Panc1 (cell line): ENCODE results near the gene WDR86. TPM values are rescaled to one million over a fixed set of nuclear protein-coding genes. Genes with fewer than 3 reads are reported as not detected.

Source experiments
- ATAC-seq: fragments of 200-7000 bp; cut with Tn5 transposase; 2 replicates; pipeline ENCODE4 v1.9.1; 2020; ENCODE audit warnings: mild to moderate bottlenecking, moderate library complexity
- BruUV-seq: library from RNA; stranded (reverse); fragments of 400-500 nt; replicated peaks from 2 replicates; lab custom pipeline; 2021; lab: Mats Ljungman, UMichigan
- CTCF ChIA-PET: fragments of 300-600 bp; sonication (Branson Sonifier 250); formaldehyde crosslinking; loops from one replicate; lab custom pipeline; 2022; ENCODE audit warnings: antibody characterized with exemption; lab: Charles Lee
- POLR2A ChIA-PET: fragments of 300-600 bp; sonication (Branson Sonifier 250); formaldehyde crosslinking; loops from one replicate; lab custom pipeline; 2022; ENCODE audit warnings: antibody characterized with exemption; lab: Charles Lee
- DNase-seq: peaks from one replicate; pipeline ENCODE4 v3.0.0-alpha.2; 2010; ENCODE audit warnings: low read depth, low spot score
- H3K27ac ChIP-seq: 2 replicates; pipeline ENCODE4 v1.5.1; 2011; ENCODE audit warnings: mild to moderate bottlenecking, low read length, inconsistent platforms
- H3K27me3 ChIP-seq: fragments of 200-500 bp; sonication (Bioruptor generic); 2 replicates; pipeline ENCODE4 v1.6.0; 2014; ENCODE audit warnings: low read length, inconsistent platforms; ENCODE audit not compliant: control insufficient read depth, insufficient read depth
- H3K36me3 ChIP-seq: fragments of 200-500 bp; sonication (Bioruptor generic); 2 replicates; pipeline ENCODE4 v1.5.1; 2014; ENCODE audit warnings: inconsistent platforms, mild to moderate bottlenecking, low read length, moderate library complexity; ENCODE audit not compliant: control insufficient read depth, insufficient read depth
- H3K4me1 ChIP-seq: 2 replicates; pipeline ENCODE4 v1.5.1; 2011; ENCODE audit warnings: inconsistent platforms, mild to moderate bottlenecking, low read length, moderate library complexity; ENCODE audit not compliant: control insufficient read depth, insufficient read depth
- H3K4me3 ChIP-seq, 2 experiments: 2 replicates each; pipeline ENCODE4 v1.5.1; 2011 to 2012; ENCODE audit warnings: low read depth in 2 of 2, low read length in 2 of 2, mild to moderate bottlenecking in 2 of 2, inconsistent platforms in 1 of 2, moderate library complexity in 1 of 2
- H3K9me3 ChIP-seq: fragments of 200-500 bp; sonication (Bioruptor generic); 2 replicates; pipeline ENCODE4 v1.5.1; 2014; ENCODE audit warnings: low read depth, mild to moderate bottlenecking, inconsistent platforms, low read length, moderate library complexity; ENCODE audit not compliant: control insufficient read depth, insufficient read depth
- POLR2AphosphoS5 ChIP-seq: IDR thresholded peaks from 2 replicates; pipeline ENCODE4 v1.6.1; 2012; ENCODE audit warnings: mild to moderate bottlenecking, low read depth, low read length, moderate library complexity
- SIN3A ChIP-seq: IDR thresholded peaks from 2 replicates; pipeline ENCODE4 v1.6.1; 2012; ENCODE audit warnings: low read depth, mild to moderate bottlenecking, low read length, moderate library complexity, borderline replicate concordance; ENCODE audit not compliant: insufficient read depth
- TCF7L2 ChIP-seq: IDR thresholded peaks from 2 replicates; pipeline ENCODE4 v1.6.1; 2011; ENCODE audit warnings: mild to moderate bottlenecking, low read depth, low read length, inconsistent platforms
- in situ Hi-C: cut with HindIII; loops from 2 replicates; pipeline ENCODE4 v1.10.0; 2016; ENCODE audit warnings: low sequenced_read_pairs, low pct_unique_long_range_greater_than_20kb
- intact Hi-C: fragments of 100-400 bp; cut with micrococcal nuclease; formaldehyde crosslinking; loops from one replicate; pipeline ENCODE4 v1.10.0; 2022; ENCODE audit not compliant: unreplicated experiment
- total RNA-seq: library from RNA; stranded (reverse); gene quantifications from one replicate; pipeline ENCODE4 v1.2.1, GENCODE V29; 2021; ENCODE audit not compliant: unreplicated experiment
- TF ChIP-seq, protein P1 (sequence below), 2 experiments: IDR thresholded peaks; 2 replicates each; pipeline ENCODE4 v1.6.1; 2011 to 2012; ENCODE audit warnings: low read depth in 2 of 2, control low read depth in 1 of 2, low read length in 1 of 2, mild to moderate bottlenecking in 1 of 2, moderate library complexity in 1 of 2; ENCODE audit not compliant: insufficient read depth in 1 of 2
- TF ChIP-seq, protein P2 (sequence below): fragments of 450-650 bp; IDR thresholded peaks from 2 replicates; pipeline ENCODE4 v1.5.1; 2017; ENCODE audit warnings: mild to moderate bottlenecking

Gene WDR86
- total RNA-seq, 1 experiment from 2014 or later = 0.72 TPM

DNA sequence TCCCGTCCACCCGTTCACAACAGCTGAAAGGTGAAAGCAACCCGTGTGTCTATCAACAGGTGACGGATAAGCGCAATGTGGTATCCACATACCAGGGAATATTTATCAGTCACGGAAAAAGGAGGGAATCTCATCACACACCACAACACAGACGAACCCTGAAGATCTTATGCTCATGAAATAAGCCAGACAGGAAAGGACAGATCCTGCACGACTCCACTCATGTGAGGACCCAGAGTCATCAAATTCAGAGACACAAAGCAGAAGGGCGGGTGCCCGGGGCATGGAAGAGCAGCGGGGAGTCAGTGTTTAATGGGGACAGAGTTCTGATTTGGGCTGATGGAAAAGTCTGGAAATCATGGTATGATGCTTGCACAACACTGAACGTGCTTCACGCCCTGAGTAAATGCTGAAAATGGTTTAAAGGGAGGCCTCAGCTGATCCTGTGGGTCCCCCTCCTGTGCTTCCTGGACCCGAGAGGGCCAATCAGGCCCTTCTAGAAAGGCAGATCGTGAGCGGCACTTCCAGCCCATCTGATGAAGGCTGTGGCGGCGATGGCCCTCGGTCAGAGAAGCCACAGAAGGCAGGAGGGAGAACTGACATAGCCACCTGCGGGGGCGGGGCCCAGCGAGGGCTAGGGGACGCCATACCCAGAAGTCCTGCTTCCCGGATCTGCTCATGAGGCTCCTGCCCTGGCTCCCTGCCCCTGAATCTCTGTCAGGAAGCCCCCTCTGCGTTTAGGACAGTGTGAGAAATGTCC, 19.1 kb downstream of the WDR86 start:
- peaks cover 10% of the 10 kb centered on the region for H3K4me1 ChIP-seq
- H3K4me3 ChIP-seq = no peak overlapping the region
- no peak for DNase-seq
- in situ Hi-C loops (no loop called here), intact Hi-C loops (no loop called here)
- TF ChIP-seq, protein P1, sequence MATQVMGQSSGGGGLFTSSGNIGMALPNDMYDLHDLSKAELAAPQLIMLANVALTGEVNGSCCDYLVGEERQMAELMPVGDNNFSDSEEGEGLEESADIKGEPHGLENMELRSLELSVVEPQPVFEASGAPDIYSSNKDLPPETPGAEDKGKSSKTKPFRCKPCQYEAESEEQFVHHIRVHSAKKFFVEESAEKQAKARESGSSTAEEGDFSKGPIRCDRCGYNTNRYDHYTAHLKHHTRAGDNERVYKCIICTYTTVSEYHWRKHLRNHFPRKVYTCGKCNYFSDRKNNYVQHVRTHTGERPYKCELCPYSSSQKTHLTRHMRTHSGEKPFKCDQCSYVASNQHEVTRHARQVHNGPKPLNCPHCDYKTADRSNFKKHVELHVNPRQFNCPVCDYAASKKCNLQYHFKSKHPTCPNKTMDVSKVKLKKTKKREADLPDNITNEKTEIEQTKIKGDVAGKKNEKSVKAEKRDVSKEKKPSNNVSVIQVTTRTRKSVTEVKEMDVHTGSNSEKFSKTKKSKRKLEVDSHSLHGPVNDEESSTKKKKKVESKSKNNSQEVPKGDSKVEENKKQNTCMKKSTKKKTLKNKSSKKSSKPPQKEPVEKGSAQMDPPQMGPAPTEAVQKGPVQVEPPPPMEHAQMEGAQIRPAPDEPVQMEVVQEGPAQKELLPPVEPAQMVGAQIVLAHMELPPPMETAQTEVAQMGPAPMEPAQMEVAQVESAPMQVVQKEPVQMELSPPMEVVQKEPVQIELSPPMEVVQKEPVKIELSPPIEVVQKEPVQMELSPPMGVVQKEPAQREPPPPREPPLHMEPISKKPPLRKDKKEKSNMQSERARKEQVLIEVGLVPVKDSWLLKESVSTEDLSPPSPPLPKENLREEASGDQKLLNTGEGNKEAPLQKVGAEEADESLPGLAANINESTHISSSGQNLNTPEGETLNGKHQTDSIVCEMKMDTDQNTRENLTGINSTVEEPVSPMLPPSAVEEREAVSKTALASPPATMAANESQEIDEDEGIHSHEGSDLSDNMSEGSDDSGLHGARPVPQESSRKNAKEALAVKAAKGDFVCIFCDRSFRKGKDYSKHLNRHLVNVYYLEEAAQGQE (IDR thresholded peaks at IDR 0.05; ENCODE audit: insufficient read depth in 1 of 2, low read depth in 2 of 2, low read length in 1 of 2) = no peak
- no peak for TF ChIP-seq SIN3A
- no peak for TF ChIP-seq POLR2AphosphoS5
- no peak for TF ChIP-seq TCF7L2
- TF ChIP-seq, protein P2, sequence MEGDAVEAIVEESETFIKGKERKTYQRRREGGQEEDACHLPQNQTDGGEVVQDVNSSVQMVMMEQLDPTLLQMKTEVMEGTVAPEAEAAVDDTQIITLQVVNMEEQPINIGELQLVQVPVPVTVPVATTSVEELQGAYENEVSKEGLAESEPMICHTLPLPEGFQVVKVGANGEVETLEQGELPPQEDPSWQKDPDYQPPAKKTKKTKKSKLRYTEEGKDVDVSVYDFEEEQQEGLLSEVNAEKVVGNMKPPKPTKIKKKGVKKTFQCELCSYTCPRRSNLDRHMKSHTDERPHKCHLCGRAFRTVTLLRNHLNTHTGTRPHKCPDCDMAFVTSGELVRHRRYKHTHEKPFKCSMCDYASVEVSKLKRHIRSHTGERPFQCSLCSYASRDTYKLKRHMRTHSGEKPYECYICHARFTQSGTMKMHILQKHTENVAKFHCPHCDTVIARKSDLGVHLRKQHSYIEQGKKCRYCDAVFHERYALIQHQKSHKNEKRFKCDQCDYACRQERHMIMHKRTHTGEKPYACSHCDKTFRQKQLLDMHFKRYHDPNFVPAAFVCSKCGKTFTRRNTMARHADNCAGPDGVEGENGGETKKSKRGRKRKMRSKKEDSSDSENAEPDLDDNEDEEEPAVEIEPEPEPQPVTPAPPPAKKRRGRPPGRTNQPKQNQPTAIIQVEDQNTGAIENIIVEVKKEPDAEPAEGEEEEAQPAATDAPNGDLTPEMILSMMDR = no peak
- H3K9me3 ChIP-seq = no peaks in the 10 kb centered on the region
- ChIA-PET CTCF (no interaction called here), POLR2A (no interaction called here)
- H3K27ac ChIP-seq = no peak overlapping the region
- no peak for ATAC-seq
- no peaks in the 10 kb centered on the region for H3K36me3 ChIP-seq
- no TSS peak for BruUV-seq
- no peaks in the 10 kb centered on the region for H3K27me3 ChIP-seq

DNA sequence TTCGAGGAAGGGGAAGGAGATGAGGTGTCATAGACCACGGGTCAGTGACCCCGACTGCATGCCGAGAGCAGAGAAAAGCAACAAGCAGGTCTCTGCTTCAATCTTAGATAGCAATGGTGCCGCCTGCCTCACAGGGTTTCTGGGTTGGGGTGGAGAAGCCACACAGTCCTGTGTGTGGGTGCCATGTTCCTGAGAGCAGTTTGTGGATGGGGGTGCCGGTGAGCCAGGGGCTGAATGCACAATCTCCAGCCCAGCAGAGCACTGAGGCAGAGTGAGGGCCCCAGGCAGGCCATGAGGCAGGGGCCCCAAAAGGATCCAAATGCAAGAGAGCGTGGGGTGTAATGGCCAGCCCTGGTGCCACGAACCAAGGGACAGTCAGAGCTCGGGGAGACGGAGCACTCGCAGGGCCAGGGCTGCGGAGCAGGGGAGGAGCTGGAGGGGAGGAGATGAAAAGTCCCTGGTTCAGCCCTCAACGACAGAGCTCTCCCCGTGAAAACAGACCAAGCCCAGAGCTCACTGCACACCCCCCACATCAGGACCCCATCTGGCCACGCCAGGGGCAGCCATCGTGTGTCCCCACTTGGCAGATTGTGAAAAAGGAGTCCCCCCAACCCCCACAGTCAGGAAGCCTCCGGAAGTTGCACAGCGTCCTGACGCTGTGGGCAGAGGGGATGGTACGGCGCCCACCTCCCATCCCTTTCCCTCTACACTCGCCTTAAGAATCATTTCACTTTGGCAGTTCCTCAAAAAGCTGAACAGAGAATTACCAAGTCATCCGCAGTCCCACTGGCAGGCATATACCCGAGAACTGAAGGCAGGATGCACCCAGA, 19.9 kb downstream of the WDR86 start:
- no TSS peak for BruUV-seq
- no peaks in the 10 kb centered on the region for H3K36me3 ChIP-seq
- ATAC-seq (no peak), DNase-seq (no peak)
- no peak overlapping the region for H3K4me3 ChIP-seq
- POLR2A ChIA-PET = no interaction called here
- in situ Hi-C loops = no loop called here
- intact Hi-C loops = no loop called here
- H3K9me3 ChIP-seq = no peaks in the 10 kb centered on the region
- H3K4me1 ChIP-seq = peaks cover 10% of the 10 kb centered on the region
- H3K27me3 ChIP-seq = no peaks in the 10 kb centered on the region
- no peak overlapping the region for H3K27ac ChIP-seq
- TF ChIP-seq, protein P1 (IDR thresholded peaks at IDR 0.05; ENCODE audit: insufficient read depth in 1 of 2, low read depth in 2 of 2, low read length in 1 of 2) = no peak
- TF ChIP-seq POLR2AphosphoS5 (no peak), SIN3A (no peak), TCF7L2 (no peak)
- TF ChIP-seq, protein P2 = no peak
- CTCF ChIA-PET = no interaction called here
